HG02943 (cell line): ENCODE results near the gene BATF3.

Experiments used
- ATAC-seq: cut with Tn5 transposase; IDR thresholded peaks from one replicate; pipeline ENCODE4 v1.9.1; 2021; ENCODE audit warnings: mild to moderate bottlenecking, low read depth, moderate library complexity; ENCODE audit not compliant: unreplicated experiment

Gene BATF3

DNA sequence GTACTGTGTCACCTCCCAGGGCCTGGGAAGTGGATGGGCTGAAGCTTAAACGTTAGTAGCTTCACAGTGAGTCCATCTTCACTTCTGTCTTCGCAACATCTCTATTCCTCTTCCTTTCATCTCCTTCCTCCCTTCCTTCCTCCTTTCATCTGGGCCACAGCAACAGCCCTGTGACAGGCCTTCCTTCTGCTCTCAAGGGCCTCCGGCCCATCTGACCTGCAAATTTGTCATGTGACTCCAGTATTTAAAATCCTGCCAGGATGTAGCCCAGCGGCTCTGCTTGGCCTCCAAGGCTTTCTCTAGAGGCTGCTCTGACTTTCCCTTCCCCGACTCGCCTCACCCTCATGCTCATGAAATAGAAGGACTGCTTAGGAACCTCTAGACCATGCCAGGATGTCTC, 10.9 kb upstream of the BATF3 start:
- no peak for ATAC-seq

DNA sequence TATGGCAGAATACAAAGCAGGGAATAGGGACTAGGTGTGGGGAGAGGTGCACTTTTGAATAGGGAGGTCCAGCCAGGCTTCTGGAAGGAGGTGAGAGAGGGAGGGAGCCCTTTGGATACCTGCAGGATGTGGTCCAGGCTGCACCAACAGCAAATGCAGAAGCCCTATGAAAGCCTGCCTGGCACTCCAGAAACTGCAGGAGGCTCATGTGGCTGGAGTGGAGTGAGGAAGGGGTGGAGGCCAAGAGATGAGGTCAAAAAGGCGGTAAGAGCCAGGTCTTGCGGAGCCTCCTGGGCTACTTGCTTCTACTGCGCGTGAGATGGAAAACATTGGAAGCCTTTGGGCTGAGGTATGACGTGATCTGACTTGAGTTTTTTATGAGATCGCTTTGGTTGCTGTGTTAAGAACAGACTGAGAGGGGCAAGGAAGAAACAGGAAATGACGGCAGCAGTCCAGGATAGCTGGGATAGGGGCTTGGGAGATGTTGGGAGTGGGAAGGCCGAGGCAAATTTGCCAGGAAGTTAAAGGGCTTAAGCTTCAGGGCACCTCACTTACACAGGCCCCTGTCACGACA, 4.4 kb upstream of the BATF3 start:
- ATAC-seq: no peak

GRCh38 chr1:212702672-212703071, 3.0 kb upstream of the BATF3 start:
- no peak for ATAC-seq

- ATAC-seq: no peak
Observed at GRCh38 chr1:212701910-212702309, 2.3 kb upstream of the BATF3 start.

DNA sequence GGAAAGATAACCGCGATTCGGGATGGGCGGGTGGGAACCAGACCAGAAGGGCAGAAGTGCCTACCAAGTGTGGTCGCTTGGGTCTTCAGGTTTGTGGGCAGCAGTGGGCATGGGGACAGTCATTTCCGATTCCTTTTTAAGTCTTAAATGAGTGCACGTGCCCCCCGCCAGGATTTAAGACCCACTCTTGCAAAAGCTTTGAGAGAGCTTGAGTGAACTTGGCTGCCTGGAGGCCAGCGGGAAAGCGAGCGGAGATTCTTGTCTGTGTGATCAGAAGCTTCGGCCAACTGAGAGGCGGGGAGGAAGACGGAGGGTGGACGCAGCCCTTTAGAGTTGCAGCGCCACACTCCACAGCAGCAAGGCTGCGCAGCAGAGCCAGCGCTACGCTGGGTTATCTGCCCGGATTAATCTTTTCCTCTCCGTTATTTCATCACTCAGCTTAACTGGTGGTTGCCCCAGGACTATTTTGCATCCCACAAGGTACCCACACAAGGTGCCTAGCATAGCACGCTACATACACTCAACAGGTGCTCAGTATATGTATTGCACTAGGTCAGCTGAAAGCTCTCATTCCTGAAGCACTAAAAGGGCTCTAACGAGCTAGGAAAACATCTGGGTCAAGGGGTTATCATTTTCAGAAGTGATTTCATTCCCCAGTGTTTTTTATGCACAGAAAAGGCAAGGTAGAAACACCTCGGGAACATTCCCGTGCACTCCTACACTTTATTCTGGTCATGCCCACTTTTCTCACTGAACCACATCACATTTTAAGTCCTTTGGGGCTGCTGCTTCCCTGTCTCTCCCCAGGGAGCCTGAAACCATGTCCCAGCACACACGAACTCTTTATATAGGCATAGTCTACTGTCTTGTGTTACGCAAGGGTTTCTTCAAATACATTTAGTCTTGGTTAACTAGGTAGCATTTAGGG, 1.5 kb upstream of the BATF3 start:
- ATAC-seq: no peak

- no peak for ATAC-seq
Observed at GRCh38 chr1:212700223-212700891, 717 bp upstream of the BATF3 start.

DNA sequence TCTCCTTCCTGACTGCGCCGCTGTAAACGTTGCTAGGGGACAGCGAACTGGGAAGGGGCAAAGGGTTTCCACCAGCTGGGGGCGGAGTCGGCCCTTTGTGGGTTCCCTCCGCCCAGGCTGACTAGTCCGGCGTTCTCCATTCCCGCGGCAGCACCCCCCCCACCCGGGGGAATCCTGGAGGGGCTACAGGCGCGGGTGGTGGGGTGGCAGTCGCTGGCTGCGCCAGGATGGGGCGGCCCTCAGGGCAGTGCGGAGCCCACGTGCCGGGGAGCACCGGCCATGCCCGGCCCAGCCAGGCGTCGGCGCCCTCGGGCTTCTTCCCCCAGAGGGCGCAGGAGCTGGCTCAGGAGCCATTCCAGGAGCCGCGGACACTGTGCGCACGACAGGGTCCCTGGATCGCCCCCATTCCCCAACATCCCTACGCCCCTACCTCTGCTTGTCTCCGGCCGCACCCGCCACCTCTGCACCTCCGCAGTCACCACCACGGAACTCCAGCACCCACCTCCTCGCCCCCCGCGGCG, 476 bp downstream of the BATF3 start:
- no peak for ATAC-seq

- no peak for ATAC-seq
Observed at GRCh38 chr1:212698467-212699103, 1.1 kb downstream of the BATF3 start.

DNA sequence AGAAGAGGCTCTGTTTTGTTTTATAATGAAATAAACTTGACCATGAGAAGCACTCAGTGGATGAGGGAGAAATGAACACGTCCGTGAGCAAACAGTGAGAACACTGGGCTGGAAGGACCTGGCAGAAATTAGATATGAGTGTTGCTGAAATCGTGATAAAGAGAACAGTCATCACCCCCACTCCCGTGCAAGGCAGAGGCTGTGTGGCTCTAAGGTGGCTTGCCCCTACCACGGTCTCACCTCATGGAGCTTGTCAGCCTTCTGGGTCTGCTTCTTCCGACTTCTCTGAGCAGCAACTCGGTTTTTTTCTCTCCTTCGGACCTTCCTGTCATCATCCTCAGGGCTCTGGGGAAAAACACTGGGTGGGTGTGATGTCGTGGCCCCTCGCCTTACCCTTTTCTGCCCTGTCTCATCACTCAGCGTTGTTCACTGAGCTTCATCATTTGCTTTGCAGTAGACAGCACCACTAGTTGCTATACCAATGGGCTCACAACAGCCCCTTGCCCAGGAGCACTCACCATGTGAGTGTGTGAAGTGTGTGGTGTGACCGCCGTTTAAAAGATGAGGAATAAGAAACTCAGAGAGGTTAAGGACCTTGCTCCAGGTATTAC, 2.8 kb downstream of the BATF3 start:
- no peak for ATAC-seq

DNA sequence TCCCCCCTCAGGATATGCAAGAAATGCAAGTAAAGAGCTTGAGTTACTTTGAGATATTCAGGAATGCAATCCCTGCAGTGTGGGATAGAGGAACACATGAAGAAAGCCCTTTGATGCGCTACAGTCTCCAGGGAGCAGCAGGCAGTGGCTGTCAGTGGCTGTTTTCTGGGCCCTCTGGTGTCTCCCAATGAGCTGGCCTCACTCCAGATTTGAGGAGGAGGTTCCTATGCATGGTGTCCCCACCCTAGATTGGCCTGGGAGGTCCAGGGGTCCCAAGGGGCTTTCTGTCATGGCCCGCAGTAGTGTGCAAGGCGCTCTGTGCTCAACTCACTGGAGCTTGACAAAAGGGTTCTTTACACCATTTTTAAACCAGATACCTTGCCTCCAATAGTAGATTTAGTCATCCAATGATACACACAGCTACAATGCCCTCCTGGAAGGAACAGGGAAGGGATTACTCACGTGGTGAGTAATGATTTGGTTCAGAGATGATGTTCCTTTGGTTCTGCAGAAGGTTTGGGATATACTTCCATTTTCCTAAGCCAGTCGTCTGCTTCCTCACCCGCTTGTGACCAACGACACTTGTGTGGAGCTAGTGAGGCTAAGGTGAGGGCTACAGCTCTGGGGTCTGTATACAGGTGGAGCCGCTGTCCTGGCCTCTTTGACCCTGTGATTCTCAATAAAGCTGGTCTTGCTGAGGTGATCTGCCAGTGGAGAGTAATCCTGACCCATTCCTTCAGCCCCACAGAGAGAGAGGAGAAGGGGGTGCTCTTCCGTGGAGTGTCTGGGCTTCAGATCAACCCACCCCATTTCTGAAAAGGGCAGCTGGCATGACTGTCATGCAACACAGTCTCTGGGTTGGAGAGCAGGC, 6.6 kb downstream of the BATF3 start:
- no peak for ATAC-seq

DNA sequence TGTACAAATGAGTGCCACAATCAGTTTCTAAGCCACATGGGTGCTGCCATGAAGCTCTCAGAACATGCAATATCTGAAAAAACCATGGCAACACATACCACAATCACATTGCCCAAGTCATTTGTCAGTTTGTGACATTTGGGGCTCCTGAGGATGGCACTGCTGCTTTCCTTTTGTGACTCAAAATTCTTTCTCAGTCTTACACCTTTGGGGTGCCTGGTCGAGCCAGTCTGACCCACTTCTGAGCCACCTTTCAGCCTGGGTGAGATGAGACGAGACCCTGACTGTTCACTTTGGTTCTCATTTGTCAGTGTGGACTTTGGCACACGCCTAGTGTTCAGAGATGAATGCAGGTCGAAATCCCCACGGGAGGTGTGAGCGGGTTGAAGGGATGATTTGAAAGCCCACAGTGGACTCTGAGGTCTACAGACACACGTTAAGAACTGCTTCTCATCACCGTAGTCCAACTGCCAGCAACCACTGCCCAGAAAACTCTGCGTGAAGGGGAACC, 8.0 kb downstream of the BATF3 start:
- ATAC-seq: no peak

DNA sequence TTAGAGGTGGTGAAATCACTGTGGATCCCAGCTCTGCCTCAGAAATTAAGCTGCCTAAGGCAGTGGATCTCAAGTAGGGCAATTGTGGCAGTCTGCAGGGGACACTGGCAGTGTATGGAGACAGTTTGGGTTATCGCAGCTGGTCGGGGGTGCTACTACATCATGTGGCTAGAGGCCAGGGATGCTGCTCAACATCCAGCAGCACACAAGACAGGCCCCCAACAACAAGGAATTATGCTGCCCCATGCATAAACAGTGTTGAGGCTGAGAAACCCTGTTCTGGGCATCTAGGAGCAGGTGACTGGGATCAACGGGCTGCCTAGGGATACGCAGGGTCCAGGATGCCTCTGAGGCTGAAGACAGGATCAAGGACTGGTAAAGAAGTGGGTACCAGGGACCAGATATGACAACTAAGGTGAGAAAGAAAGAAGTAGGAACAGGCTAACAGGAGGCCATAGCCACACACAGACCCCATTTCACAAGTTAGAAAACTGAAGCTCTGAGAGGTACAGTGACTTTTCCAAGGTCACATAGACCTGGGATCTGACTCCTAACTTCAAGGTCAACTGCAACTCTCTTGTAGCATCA, 8.7 kb downstream of the BATF3 start:
- ATAC-seq: no peak

DNA sequence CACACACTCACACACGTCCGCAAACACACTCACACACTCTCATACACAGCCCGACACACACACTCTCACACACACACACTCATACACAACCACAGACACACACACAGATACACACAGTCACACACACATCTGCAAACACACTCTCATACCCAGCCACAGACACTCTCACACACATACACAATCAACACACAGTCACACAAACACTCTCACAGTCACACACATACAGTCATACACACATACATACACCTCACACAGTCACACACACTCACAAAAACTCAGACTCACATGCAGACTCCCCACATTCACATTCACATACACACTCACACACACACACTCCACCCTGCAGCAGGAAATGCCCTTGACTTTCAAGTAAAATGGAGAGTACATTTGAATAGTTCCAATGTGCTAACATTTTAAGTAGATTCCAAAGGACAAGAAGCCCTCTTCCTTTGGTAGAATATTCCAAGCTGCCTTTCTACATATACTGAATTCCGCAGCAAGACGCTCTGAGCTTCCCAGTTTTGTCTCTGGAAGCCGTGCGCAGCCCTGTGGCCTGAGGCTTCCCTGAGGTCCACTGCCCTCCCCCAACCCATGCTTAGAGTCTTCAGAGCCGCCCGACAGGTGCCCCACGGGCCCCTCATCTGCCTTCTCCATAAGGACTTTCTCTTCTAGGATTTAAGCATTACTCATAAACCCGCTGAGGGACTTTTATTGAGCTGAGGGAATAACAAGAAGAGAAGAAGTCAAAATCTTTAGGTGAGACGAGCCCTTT, 9.7 kb downstream of the BATF3 start:
- ATAC-seq: no peak

- no peak for ATAC-seq
Observed at GRCh38 chr1:212689196-212689725, 10.4 kb downstream of the BATF3 start.

- ATAC-seq: no peak
Observed at GRCh38 chr1:212688341-212689047, 11.1 kb downstream of the BATF3 start.

DNA sequence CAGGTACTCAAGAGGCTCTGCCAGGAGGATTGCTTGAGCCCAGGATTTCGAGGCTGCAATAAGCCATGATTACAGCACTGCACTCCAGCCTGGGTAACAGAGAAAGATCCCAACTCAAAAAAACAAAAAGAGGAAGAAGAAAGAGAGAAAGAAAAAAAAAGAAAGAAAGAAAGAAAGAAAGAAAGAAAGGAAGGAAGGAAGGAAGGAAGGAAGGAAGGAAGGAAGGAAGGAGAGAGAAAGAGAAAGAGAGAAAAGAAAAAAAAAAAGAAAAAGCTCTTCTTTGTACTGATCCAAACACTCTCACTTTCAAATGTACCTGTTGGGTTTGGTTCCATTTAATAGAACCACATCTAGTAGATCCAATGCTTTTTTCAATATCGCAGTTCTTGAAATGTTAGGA, 11.8 kb downstream of the BATF3 start:
- ATAC-seq: no peak

DNA sequence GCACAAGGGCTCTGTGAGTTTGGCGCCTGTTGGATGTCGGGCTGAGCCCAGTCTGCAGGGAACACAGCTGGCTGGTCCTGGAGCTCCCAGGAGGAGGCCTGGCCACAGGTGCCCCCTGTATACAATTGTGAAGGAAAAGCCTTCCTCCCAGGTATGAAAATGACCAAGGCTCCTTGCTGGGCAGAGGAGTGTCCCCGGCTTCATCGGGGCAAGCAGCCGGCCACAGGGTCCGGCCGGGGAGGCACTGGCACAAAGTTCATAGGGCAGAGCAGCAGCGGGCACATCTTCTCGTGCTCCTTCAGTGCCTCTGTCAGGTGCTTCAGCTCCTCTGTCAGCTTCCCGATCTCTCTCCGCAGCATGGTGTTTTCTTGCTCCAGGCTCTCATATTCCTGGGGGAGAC, 13.0 kb downstream of the BATF3 start:
- no peak for ATAC-seq
